ENCODE data around the gene APLF. TPM values are rescaled to one million over a fixed set of nuclear protein-coding genes. Genes with fewer than 3 reads are reported as not detected.

Gene APLF
- total and polyA plus RNA-seq, 10 of the 15 experiments (the other 5 are each of a cell fraction or from before 2014, with no cell fraction given): 0.66 to 2.8 (median 1.8) TPM

GRCh38 chr2:68566362-68566761, 99.0 kb downstream of the APLF start (continued):
- TF ChIP-seq FOS (IDR thresholded peaks at IDR 0.05; ENCODE audit: borderline replicate concordance, extremely low read depth, insufficient read length) (no peak), ASH2L (IDR thresholded peaks at IDR 0.05; ENCODE audit: borderline replicate concordance, low read depth) (no peak)

GRCh38 chr2:68568116-68568515, 100.7 kb downstream of the APLF start:
- ChIA-PET CTCF (interaction anchor here (0.9 to 1.7 kb wide), 3 partner anchors 9 to 105 kb away, joined by 3 to 5 read pairs (median 4); no protein-coding TSS in a partner anchor), RAD21 (ENCODE audit: unreplicated experiment) (no interaction called here), SMC1A (ENCODE audit: uncharacterized antibody, unreplicated experiment) (interaction anchor here (1.0 kb wide), 1 partner anchor 15 kb away, joined by 3 read pairs; no protein-coding TSS in a partner anchor), POLR2A (interaction anchor here (0.6 kb wide), 1 partner anchor 247 kb away, joined by 7 read pairs; no protein-coding TSS in a partner anchor)
- H3K27me3 ChIP-seq (replicated peaks in 1 of 2; ENCODE audit: control insufficient read depth in 2 of 2, insufficient read depth in 2 of 2, low read length in 1 of 2): no peaks in the 10 kb centered on the region
- intact Hi-C loops (cut with micrococcal nuclease; ENCODE audit: unreplicated experiment): no loop called here
- H3K4me1 ChIP-seq (ENCODE audit: control insufficient read depth, insufficient read depth, low read length): no peaks in the 10 kb centered on the region
- no peaks in the 10 kb centered on the region for H4K20me1 ChIP-seq (ENCODE audit: control insufficient read depth, insufficient read depth)
- DNase-seq (ENCODE audit: low read depth, low spot score) (no peak), ATAC-seq (no peak), FAIRE-seq (no peak)
- TF ChIP-seq ZNF217 (IDR thresholded peaks at IDR 0.05) (no peak), NFIC (IDR thresholded peaks at IDR 0.05; ENCODE audit: low read depth, low read length) (no peak), PRDM15 (CRISPR knock-in tag; IDR thresholded peaks at IDR 0.05) (no peak), TCF12 (IDR thresholded peaks at IDR 0.05; ENCODE audit: low read depth, low read length) (no peak), HCFC1 (IDR thresholded peaks at IDR 0.05; ENCODE audit: low read length) (no peak), ZNF622 (IDR thresholded peaks at IDR 0.05) (no peak)
- H3K4me2 ChIP-seq (ENCODE audit: control insufficient read depth, insufficient read depth): no peak overlapping the region
- 94% methylated on average over 1 of the region's 1 CpG for WGBS (ENCODE audit: insufficient coverage, insufficient replicate concordance, low lambda C conversion rate, missing lambda C conversion rate)
- no TSS peak for BruUV-seq (replicated peaks)
- H3K36me3 ChIP-seq (ENCODE audit: control insufficient read depth in 2 of 2, insufficient read depth in 2 of 2, low read length in 1 of 2): no peaks in the 10 kb centered on the region
- no peak overlapping the region for H3K27ac ChIP-seq (ENCODE audit: control insufficient read depth, insufficient read depth)
- no peak overlapping the region for H2AFZ ChIP-seq (ENCODE audit: control insufficient read depth, low read depth, low read length)
- H3K4me3 ChIP-seq: no peak overlapping the region
- no peak overlapping the region for H3K9ac ChIP-seq (ENCODE audit: control insufficient read depth, insufficient read depth, low read length)
- in situ Hi-C loops (cut with MboI): no loop called here
- no peaks in the 10 kb centered on the region for H3K79me2 ChIP-seq (ENCODE audit: control insufficient read depth, insufficient read depth, low read length)
- H3K9me3 ChIP-seq (replicated peaks; ENCODE audit: control insufficient read depth, insufficient read depth, low read length): no peaks in the 10 kb centered on the region

All from GM12878 (cell line).